ENCODE data around the gene MYO18B.
A peak's percentile ranks its signal among the peaks of the same experiment; 100 is the strongest.

MYO18B gene

DNA sequence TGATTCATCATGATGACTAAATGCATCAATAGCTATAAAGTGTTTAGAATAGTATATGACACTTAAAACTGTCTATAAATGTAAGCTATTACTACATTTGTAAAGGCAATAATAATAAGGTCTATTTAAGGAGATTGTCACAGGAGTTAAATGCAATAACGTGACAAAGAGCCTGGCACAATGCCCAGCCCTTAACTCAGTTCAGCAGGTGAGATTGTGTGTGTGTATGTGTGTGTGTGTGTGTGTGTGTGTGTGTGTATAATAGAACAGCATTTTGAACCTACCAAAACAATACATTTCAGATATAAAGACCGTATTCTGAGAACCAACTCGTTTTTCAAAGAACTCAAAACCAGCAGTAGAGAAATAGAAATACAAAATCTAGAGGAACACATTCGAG, 177.5 kb downstream of the MYO18B start:
- DNase-seq, result no peak

DNA sequence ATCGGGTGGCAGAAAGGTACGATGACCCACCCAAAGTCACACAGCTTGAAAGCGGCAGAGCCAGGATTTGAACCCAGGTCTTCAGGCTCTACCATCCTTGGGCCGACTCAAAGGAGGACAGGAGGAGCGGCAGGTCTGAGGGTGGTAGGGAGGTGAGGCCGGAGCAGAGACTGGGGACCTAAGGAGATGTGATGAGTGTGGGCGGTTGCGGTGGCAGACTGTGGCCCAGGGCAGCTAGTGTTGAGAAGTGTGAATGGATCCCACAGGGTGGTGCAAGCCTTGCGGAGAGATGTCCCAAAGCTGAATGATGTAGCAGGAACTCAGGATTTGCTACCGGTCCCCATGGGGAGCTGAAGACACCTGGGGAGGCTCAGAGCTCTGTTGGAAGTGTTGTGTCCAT, 180.2 kb downstream of the MYO18B start:
- DNase-seq, result no peak

DNA sequence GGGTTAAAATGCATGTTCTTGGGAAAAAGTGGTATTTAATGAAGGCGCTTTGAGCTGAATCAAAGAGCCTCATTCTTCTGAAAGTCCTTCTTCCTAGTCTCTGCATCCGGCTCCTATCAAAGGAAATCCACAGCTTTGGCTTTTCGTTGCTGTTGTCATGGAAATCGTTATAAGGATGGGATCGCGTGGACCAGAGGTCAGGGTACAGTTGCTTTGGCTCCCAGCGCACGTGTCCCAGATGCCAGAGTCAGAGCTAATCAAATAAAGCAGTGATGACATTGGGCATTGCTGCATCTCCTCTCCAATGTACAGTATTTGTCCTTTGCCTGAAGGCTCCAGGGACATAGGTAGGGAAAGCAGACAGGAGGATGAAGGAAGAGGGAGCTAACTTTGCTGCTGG, 181.9 kb downstream of the MYO18B start:
- no peak for DNase-seq

DNA sequence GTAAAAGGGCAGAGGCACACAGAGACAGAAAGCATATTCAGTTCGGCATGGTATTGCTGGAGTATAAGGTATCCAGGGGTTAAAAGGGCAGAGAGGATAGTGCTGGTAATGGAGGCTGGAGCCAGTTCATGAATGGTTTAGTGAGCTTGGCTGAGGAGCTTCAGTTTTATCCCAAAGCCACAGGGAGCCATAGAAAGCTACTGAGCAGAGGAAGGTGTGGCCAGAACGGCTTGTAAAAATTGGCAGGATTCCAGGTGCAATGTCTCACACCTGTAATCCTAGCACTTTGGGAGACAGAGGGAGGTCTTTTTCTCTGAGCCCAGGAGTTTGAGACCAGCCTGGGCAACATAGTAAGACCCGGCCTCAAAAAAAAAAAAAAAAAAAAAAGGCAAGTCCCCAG, 186.1 kb downstream of the MYO18B start:
- no peak for DNase-seq

DNA sequence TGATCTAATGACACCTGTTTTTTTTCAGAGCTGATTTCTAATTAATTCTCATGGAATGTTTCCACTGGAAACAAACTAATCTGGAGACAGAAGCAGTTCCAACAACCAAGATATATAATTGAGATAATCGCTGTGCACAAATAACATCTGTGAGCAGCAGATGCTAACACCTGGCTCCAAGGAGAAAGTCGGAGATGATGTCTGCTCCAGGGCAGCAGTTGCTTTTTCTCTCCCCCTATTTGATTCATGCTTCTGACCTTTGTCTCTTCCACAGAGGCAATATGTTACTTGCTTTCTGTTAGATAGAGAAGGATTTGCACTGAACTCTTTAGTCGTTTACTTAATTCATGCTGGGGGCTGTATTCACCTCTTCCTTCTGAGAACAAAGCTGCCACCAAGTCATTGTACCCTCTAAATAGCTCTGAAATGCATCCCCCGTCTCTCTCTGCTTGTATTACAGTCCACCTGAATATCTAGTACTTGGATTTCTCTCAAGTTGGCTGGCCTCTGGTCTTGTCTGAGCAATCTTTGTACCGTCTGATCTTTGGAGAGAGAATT, 187.4 kb downstream of the MYO18B start:
- DNase-seq, result peak; percentile 6

DNA sequence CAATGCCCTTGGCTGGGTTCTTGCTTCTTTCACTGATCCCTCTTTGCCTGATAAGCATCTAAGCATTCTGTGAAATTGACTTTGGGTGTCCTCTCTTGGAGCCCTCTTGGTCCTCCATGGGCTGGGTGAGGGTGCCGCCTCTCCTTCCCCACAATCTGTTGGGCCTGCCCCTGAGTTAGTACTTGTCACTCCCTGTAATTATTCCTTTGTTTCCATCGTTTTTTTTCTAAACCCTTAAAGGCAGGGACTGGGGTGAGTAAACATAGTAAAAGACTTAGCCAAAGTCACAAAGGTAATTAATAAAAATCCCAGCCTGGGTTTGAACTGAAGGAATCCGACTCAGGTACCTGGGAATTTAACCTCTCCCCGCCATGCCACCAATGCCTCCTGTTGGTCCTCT, 188.1 kb downstream of the MYO18B start:
- no peak for DNase-seq

DNA sequence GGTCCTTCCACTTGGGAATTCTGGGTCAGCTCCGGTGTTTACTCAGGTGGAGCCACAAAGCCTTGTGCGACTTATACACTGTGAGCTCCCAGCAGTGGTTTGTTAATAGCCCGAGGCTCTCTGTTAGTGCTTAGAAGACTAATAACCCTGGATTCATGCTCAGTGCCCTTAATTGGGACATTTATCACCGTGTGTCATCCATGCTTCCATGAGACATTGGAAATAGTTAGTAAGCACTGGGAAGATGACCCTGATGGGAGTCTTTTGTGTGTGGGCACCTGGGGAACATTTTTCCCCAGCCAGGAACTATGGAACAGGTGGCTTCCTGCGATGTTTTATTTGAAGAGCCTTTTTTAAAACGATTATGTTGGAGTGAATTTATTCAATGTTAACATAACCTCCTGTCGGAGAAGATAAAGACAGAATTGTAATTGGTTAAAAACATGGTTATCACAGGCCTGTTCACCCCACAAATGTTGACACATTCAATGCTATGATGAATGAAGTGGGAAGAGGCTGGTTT, 188.9 kb downstream of the MYO18B start:
- no peak for DNase-seq

DNA sequence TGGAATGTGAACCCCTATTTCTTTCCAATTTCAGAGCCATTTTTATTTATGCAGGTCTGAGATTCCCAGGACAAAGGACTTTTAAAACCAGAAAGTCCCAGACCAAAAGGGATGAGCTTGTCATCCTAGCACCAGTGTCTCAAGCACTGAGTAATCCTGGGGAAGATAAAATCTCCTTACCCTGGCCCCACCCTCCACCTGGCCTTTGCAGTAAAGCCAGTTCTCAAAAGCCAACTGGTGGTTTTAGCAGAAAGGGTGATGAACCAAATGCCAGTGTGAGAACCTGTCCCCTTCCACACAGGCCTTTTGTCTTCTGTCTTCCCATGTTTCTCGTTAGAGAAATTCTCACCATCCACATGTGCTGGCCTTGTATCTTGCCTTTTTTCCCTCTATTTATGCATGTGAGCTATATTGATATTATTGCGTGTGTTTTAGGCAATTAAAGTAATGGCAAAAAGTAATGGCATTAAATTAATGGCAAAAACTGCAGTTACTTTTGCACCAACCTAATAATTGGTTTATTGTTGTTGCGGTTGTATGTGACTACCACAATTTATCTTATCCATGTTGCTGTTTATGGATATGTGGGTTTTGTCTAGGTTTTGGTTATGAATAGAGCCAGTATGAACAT, 191.3 kb downstream of the MYO18B start:
- DNase-seq, result no peak

DNA sequence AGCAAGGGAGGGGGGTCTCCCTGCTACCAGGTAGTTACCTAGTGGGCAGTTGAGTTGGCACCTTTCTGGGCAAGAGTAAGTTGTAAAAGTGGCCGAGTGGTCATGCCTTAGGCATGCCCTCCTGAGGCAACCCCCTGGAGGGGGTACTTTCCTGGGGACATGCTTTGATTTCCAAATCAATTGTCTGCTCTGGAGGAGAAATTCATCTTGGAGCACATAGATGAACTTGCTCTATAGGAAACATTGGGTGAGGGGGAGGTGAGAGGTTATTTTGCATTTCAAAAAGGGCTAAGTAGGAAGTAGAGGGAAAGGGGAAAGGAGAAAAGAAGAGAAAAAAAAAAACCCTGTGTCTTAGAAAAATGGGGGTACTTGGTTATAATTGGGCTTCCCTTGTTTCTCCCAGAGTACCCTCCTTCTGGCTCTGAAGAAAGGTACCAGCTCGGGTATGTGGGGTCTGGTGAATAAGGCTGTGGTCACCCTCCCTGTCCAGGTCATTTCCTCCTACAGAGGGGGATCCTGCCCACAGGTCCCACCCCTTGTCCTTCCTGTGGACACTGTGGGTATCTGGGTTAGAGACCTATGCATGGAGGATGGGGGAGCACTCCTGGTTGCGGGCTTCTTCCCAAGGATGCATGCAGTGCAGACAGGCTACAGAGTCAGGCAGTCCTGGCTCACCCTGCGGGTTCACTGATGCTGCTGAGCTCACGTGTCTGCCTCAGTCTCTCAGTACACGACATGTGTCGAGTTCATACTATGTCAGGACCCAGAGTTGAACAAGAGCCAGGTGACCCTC, 193.5 kb downstream of the MYO18B start:
- DNase-seq, result no peak

DNA sequence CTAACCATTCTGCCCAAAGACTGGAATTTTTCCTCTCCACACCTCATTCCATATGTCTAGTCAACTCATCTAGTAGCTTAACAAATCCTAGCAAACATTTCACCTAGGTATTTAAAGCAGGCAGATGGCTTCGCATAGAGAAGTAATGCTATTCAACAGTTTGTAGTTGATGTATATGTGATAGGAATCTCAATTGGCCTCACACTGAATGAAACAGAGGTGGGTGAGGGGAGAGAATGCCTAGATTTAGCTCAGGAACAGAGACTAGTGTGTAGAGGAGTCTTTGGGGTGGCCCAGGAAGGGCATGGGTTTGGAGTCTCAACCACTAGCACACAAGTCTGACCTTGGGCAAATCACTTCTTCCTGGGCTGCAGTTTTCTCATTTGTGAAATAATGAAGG, 196.2 kb downstream of the MYO18B start:
- DNase-seq, result no peak

DNA sequence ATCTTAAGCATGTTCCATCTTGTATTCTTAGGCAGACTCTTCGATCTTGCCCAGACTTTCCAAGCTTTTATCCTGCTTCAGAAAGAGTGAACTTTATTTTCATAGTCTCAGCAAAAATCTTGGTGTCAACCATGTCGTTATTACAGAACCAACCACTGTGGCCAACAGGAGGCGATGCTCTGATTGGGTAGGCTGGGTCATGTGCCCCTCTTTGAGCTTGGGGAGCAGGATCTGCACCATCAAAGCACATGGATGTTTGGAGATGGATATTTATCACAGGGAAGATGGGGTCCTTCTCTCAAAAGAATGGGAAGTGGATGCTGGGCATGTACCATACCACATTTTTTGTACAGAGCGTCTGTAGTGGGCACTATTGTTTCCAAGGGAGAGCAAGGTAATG, 197.4 kb downstream of the MYO18B start:
- no peak for DNase-seq

DNA sequence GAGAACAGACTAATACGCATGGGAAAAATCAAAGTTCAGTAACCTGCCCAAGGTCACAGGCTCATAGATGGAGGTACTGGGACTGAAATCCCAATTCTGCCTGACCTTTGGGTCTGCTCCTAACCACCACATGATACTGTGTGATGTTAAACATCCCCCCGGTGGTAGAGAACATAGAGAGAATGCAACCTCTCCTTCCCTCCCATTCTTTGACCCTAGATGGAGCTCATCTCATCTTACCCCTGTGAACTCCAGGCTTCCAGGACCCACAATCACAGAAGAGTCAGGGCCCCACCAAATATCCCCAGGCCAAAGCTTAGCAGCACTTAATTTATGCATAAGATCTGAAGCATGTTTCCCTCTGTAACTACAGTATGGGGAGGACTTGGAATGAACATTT, 198.5 kb downstream of the MYO18B start:
- no peak for DNase-seq

DNA sequence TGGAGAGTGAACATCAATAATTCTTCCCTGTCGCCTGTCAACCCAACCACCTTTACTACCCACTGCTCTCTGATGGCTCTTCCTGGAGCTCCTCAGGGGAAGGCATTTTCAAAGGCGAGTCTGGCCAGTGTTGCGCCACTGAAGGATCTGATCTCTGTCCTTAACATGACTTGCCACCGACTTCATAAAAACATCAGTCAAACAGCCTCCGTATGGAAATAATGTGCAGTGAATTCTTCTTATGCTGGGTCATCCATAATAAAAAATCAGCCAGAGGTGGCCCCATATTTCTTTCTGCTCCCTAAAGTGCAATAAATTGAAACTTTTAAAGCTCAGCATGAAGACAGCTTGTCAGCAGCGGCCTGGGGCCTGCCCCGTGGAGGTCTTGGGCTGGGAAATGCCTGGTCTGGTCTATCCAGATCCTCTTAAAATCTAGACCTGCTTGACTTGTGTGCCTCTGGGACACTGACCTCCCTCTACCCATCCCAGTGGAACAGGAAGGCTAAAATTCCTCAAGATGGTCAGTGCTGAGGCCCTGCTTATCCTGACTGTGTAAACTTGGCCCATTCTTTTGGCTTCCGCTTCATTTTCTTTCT, 199.5 kb downstream of the MYO18B start:
- no peak for DNase-seq

DNA sequence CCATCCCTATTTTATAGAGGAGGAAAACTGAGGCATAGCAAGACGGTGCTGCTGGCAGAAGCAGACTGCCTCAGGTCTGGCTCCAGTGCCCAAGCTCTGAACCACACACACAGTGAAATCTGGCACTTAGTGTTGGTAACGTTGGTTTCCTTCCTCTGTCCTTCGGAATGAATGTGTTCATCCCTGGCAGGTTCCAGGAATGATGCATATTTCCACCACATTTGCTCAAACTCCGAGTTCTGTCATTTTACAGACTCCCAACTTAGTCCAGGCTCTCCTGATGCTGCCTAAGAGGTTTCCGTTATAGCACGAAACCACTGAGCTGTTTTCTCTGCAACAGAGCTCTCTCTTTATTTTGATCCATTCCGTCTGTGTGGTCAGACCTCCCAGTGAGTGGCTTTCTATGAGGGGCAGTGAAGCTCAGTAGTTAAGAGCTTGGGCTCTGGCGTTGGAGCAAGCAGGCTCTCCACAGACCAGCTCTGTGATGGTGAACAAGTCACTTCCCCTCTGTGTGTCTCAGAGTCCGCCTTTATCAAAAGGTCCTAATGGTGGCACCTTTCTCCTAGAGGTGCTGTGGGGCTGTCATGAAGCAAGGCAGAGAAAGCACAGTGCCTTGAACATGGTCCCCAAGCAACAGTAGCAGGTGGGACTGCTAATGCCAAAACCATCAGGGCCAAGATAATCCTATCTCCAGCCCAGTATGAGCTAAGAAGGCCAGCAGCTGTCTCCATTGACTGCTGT, 200.3 kb downstream of the MYO18B start:
- peak; percentile 98 for DNase-seq

DNA sequence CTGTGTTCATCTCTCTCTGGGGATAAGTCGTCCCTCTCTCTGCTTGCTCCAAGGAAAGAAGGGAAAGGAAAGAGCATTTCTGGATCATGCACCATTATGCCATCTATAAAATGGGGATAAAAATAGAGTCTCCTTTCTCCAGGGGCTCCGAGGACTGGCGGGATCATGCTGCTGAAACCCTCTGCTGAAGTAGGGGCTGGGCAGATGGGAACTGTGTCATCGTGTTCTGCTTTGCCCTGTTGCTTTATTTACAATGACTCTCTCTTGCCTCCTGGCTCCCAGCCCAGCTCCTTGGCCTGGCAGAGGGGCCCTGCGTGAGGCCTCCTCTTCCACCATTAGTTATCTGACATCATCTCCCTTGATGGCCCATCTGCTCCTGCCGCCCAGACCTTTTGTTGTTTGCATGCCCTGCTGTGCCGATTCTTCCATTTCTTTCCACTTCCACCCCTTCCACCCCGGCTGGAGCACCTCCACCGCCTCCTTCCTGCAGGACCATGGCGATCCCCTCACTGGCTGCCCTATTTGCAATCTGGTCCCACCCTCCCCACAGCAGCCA, 200.9 kb downstream of the MYO18B start:
- peak; percentile 99 for DNase-seq

DNA sequence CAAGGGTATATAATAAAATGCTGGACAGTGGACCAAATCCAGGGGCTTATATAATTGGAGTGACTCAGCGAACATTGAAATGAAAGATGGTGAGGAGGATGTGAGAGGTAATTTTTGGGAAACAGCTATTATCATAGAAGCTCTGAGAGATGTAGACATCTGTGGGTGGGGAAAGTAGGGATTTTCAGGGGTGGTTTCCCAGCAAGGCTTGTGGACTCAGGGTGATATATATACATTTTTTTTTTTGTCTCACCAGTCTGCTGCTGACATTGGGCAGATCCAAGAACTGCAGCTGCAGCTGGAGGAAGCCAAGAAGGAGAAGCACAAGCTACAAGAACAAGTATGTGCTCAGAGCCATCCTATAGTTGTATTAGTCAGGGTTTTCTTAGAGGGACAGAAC, 208.1 kb downstream of the MYO18B start:
- DNase-seq, result no peak

DNA sequence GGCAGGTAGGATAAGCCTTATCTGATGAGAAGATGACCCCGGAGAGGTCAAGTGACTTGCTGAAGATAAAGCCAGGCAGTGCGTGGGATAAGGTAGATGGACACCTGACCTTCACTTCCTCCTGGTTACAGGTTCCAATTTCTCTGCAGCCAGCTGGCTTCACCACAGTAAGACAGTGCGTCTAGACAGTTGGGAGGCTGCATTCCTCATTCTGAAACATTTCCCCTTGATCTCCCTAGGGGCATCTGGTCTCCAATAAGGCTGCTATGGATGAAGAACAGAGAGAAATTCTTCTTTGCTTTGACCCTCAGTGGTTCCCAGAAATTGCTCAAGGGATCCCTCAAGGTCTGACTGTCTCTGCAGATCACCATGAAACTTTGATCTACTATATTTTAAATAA, 211.3 kb downstream of the MYO18B start:
- DNase-seq, result no peak

DNA sequence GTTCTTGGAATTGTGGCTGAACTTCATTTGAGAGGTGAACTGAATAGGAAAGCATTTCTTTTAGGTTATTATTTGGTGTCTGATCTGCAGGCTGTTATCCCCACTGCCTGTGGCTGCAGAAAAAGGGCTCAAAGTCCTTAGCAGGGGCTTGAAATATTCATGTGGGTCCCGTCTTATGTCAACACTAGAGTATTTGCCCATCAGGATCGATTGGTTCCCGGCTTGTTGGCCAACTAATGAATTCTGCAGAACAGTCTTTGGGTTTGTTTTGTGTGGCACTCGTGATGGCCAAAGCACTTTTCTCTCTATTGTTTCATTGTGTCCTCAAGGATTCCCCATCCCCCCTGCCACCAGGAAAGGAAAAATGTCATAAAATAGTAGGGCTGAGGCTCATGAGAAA, 211.9 kb downstream of the MYO18B start:
- no peak for DNase-seq

DNA sequence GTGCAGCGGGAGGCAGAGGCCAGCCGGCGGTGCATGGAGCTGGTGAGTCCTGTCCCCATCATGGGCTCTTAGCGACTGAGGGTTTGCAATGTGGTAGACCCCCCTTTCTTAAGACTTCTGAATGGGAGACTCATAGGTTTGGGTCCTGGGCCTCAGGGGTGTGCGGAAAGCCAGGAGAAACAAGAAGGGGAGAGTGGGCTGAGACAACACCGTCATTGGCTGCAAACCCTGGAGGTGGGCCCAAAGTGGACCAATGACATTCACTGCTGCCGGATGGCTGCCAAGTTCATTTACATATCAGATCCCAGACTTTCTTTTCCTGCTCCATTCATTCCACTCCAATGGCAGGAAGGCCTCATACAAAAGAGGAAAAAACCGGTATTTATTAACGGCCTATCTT, 213.3 kb downstream of the MYO18B start:
- DNase-seq, result no peak

DNA sequence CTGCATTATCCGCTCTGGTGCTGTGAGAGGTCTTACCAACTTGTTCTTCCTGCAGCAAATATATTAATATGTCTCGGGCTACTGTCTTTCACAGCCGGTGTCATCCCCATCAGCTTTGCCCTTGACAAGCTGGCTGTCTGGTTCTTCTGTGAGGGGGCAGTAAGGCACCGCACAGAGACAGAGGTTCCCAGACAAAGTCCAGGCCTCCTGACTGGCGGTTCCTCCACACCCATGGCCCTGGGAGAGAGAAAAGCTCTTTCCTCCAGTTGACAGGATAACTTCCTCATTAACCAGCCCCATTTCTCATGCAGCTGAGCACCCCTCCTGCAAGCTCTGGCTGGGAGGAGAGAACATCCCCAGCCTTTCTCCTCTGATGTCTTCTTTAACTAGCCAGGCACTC, 214.8 kb downstream of the MYO18B start:
- DNase-seq, result no peak

DNA sequence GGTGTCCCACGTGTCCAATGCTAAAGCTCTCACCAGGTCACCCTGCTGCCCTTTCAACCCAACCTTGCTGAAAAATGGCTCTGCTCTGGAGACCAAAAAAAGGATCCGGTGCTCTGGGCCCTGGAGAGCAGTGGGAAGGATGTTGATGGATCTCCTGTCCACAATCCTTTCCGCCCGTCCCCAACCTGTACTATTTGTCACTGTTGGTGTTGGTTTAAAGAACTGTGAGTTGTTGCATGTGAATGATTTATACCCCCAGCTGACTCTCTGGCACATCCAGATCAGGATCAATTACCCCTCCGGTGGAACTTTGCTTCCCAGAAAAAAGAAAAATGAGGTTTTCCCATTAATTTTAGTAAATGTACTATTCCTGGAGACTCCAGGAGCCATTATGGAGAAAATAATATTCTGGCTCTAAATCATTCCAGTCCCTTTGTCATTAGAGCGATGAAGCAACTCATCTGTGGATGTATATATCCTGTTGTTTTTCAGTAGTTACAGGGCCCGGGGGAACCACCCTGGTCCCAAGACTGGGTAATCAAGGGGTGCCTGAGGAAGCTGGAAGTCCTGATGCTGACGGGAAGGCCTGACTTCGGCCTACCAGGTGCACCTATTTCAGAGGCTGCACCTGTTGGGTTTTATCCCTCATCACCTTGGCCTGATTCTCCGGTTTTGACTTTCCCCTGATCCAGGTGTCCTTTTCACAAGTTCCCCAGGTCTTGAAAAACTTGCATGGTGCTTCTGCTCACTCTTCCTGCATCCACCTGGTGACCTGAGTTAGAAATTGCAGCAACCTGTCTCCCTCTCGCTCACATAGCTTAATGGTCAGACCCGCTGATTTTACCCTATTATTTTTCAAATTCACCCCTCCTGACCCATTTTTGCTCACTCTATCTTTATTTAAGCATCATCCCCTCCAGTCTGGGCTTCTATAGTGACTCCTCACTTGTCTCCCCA, 218.1 kb downstream of the MYO18B start:
- DNase-seq, result no peak

DNA sequence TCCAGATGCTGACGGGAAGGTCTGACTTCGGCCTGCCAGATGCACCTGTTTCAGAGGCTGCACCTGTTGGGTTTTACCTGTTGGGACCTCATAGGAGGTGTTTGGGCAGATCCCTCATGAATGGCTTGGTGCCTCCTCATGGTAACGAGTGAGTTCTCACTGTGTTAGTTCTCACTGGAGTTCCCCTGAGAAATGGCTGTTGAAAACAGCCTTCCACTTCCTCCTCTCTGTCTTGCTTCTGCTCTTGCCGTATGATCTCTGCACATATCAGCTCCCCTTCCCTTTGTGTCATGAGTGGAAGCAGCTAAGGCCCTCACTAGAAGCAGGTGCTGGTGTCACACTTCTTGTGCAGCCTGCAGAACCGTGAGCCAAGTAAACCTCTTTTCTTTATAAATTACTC, 219.7 kb downstream of the MYO18B start:
- no peak for DNase-seq
